WTC11 (cell line): Measurements from ENCODE around the gene DSN1. TPM values are rescaled to one million over a fixed set of nuclear protein-coding genes. Genes with fewer than 3 reads are reported as not detected.

Experiments used
- ATAC-seq: fragments of 200-7000 bp; cut with Tn5 transposase; 2 replicates; pipeline ENCODE4 v1.10.0; 2021; ENCODE audit warnings: mild to moderate bottlenecking, moderate library complexity
- CTCF ChIA-PET: fragments of 300-600 bp; sonication (Branson Sonifier 250); formaldehyde crosslinking; loops from one replicate; lab custom pipeline; 2021; ENCODE audit warnings: antibody characterized with exemption; lab: Charles Lee
- POLR2A ChIA-PET: fragments of 350-600 bp; sonication (Branson Sonifier 250); formaldehyde crosslinking; loops from one replicate; lab custom pipeline; 2021; ENCODE audit warnings: antibody characterized with exemption; lab: Charles Lee
- DNase-seq: peaks from one replicate; pipeline ENCODE4 v3.0.0; 2021; ENCODE audit warnings: low spot score
- H3K27ac Mint-ChIP-seq: 2 replicates; pipeline ENCODE4 v1.8.0; 2021; ENCODE audit warnings: mixed read lengths
- H3K27me3 Mint-ChIP-seq: 2 replicates; pipeline ENCODE4 v1.8.0; 2021; ENCODE audit warnings: low read depth, mild to moderate bottlenecking, moderate library complexity, mixed read lengths
- H3K36me3 Mint-ChIP-seq: 2 replicates; pipeline ENCODE4 v1.8.0; 2021; ENCODE audit warnings: mixed read lengths
- H3K4me1 Mint-ChIP-seq: 2 replicates; pipeline ENCODE4 v1.8.0; 2022; ENCODE audit warnings: mixed read lengths
- H3K4me3 Mint-ChIP-seq: 2 replicates; pipeline ENCODE4 v1.8.0; 2021; ENCODE audit warnings: mild to moderate bottlenecking, moderate library complexity, mixed read lengths
- H3K9me3 Mint-ChIP-seq: 2 replicates; pipeline ENCODE4 v1.8.0; 2021; ENCODE audit warnings: mixed read lengths
- GTF2I ChIP-seq: fragments of 250-450 bp; sonication (Bioruptor Pico); conservative IDR thresholded peaks from 2 replicates; pipeline ENCODE4 v1.4.0; 2021; ENCODE audit warnings: mild to moderate bottlenecking
- total RNA-seq: library from RNA; stranded (reverse); gene quantifications from 3 replicates; pipeline ENCODE4 v1.2.3, GENCODE V29; 2021

Gene DSN1
- total RNA-seq, 1 experiment from 2014 or later, result 27.0 TPM

DNA sequence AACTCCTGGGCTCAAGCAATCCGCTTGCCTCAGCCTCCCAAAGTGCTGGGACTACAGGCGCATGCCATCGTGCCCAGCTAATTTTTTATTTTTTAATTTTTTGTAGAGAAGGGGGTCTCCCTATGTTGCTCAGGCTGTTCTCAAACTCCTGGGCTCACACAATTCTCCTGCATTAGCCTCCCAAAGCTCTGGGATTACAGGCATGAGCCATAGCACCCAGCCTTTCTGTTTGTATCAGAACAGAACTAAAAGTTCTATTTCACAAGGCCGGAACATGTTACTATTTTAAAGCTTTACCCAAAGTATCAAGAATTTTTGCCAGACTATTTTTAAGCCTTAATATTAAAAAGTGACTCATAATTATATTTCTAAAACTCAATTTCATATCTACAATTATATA lies 70.0 kb downstream of the DSN1 start:
- TF ChIP-seq GTF2I (CRISPR knock-in tag), result no peak
- ATAC-seq (no peak), DNase-seq (no peak)
- CTCF ChIA-PET, result no interaction called here
- H3K9me3 Mint-ChIP-seq, result no peaks in the 10 kb centered on the region
- POLR2A ChIA-PET, result no interaction called here
- H3K4me1 Mint-ChIP-seq, result peaks cover 16% of the 10 kb centered on the region
- no peak overlapping the region for H3K27ac Mint-ChIP-seq
- no peaks in the 10 kb centered on the region for H3K36me3 Mint-ChIP-seq
- no peaks in the 10 kb centered on the region for H3K27me3 Mint-ChIP-seq
- no peak overlapping the region for H3K4me3 Mint-ChIP-seq

Other genes starting within 250 kb of the DSN1 start
- gene MYL9, start 232.2 kb downstream of the DSN1 start, total RNA-seq, result 52.5 to 57.7 TPM (median 54.7 TPM) in 3 replicates
- 71.1 to 88.9 TPM (median 80.3 TPM) in 3 replicates for gene TGIF2, start 200.2 kb downstream of the DSN1 start, total RNA-seq
- 83.2 to 89.4 TPM (median 88.4 TPM) in 3 replicates for gene RAB5IF, start 168.0 kb downstream of the DSN1 start, total RNA-seq
- 0.11 to 0.23 TPM (median 0.17 TPM) in 3 replicates for gene SLA2, start 127.6 kb downstream of the DSN1 start, total RNA-seq
- gene NDRG3, start 27.7 kb downstream of the DSN1 start, total RNA-seq, result 26.0 to 27.0 TPM (median 26.3 TPM) in 3 replicates
- 0.09 to 0.25 TPM (median 0.17 TPM) in 3 replicates for gene TLDC2, start 102.4 kb upstream of the DSN1 start, total RNA-seq
- gene SAMHD1, start 177.9 kb upstream of the DSN1 start, total RNA-seq, result 31.0 to 34.9 TPM (median 34.2 TPM) in 3 replicates